Neural progenitor cell (in vitro differentiated cells): ENCODE data around the gene ZFHX3. TPM values are rescaled to one million over a fixed set of nuclear protein-coding genes. Genes with fewer than 3 reads are reported as not detected.

Experiments
- DNase-seq: peaks from one replicate; pipeline ENCODE4 v3.0.0-alpha.2; 2016; ENCODE audit warnings: low spot score
- H2AFZ ChIP-seq: fragments of 200-600 bp; sonication (generic); replicated peaks from 2 replicates; pipeline ENCODE4 v1.6.1; 2016; ENCODE audit warnings: antibody characterized with exemption
- H3F3A ChIP-seq: fragments of 200-600 bp; sonication (generic); 2 replicates; pipeline ENCODE4 v1.6.1; 2016; ENCODE audit warnings: antibody characterized with exemption, low read depth
- H3K27ac ChIP-seq: fragments of 200-600 bp; sonication (generic); 2 replicates; pipeline ENCODE4 v1.5.1; 2016; ENCODE audit warnings: mild to moderate bottlenecking
- H3K27me3 ChIP-seq: fragments of 200-600 bp; sonication (generic); 2 replicates; pipeline ENCODE4 v1.6.1; 2016; ENCODE audit warnings: mild to moderate bottlenecking, moderate library complexity
- H3K36me3 ChIP-seq: fragments of 200-600 bp; sonication (generic); 2 replicates; pipeline ENCODE4 v1.5.1; 2016
- H3K4me1 ChIP-seq: fragments of 200-600 bp; sonication (generic); 2 replicates; pipeline ENCODE4 v1.6.1; 2016; ENCODE audit warnings: mixed run types
- H3K4me2 ChIP-seq: fragments of 200-600 bp; sonication (generic); 2 replicates; pipeline ENCODE4 v1.6.1; 2016
- H3K4me3 ChIP-seq: fragments of 200-600 bp; sonication (generic); 2 replicates; pipeline ENCODE4 v1.5.1; 2016
- H3K79me2 ChIP-seq: fragments of 200-600 bp; sonication (generic); 2 replicates; pipeline ENCODE4 v1.6.1; 2016; ENCODE audit warnings: low read depth
- H3K9ac ChIP-seq: fragments of 200-600 bp; sonication (generic); 2 replicates; pipeline ENCODE4 v1.6.1; 2016
- H3K9me3 ChIP-seq: fragments of 200-600 bp; sonication (generic); 2 replicates; pipeline ENCODE4 v1.5.1; 2016; ENCODE audit warnings: low read depth
- H4K20me1 ChIP-seq: fragments of 200-600 bp; sonication (generic); 2 replicates; pipeline ENCODE4 v1.6.1; 2016; ENCODE audit warnings: low read depth
- H3K27ac Mint-ChIP-seq: 3 replicates; pipeline ENCODE4 v1.8.0; 2021; ENCODE audit warnings: mixed read lengths
- H3K27me3 Mint-ChIP-seq: 2 replicates; pipeline ENCODE4 v1.8.0; 2022; ENCODE audit warnings: low read depth, mild to moderate bottlenecking, inconsistent platforms, moderate library complexity, mixed read lengths; ENCODE audit not compliant: insufficient read depth
- H3K36me3 Mint-ChIP-seq: 3 replicates; pipeline ENCODE4 v1.8.0; 2021; ENCODE audit warnings: mixed read lengths
- H3K4me1 Mint-ChIP-seq: 3 replicates; pipeline ENCODE4 v1.8.0; 2021; ENCODE audit warnings: mixed read lengths
- H3K4me3 Mint-ChIP-seq: 3 replicates; pipeline ENCODE4 v1.8.0; 2021; ENCODE audit warnings: mild to moderate bottlenecking, moderate library complexity, mixed read lengths
- H3K9me3 Mint-ChIP-seq: 3 replicates; pipeline ENCODE4 v1.8.0; 2020; ENCODE audit warnings: mixed read lengths
- CTCF ChIP-seq: fragments of 200-600 bp; sonication (generic); IDR thresholded peaks from 2 replicates; pipeline ENCODE4 v1.5.1; 2017; ENCODE audit warnings: antibody characterized with exemption, mild to moderate bottlenecking
- EZH2 ChIP-seq: fragments of 200-600 bp; sonication (generic); IDR thresholded peaks from 2 replicates; pipeline ENCODE4 v1.6.1; 2017; ENCODE audit warnings: antibody characterized with exemption, mild to moderate bottlenecking, moderate library complexity
- EZH2phosphoT487 ChIP-seq: fragments of 200-600 bp; sonication (generic); IDR thresholded peaks from 2 replicates; pipeline ENCODE4 v1.6.1; 2017; ENCODE audit warnings: antibody characterized with exemption
- total RNA-seq: library from RNA; depleted of rRNA; stranded (reverse); fragments of >200 nt; gene quantifications from 2 replicates; pipeline ENCODE4 v1.2.3, GENCODE V29; 2015; ENCODE audit warnings: low replicate concordance

Gene ZFHX3
- total RNA-seq, 1 donor from 2014 or later: 2.4 TPM

GRCh38 chr16:72751076-72751475 lies 296.9 kb downstream of the ZFHX3 start:
- no peak overlapping the region for H2AFZ ChIP-seq
- no peak overlapping the region for H3K27ac Mint-ChIP-seq
- TF ChIP-seq EZH2: no peak
- TF ChIP-seq CTCF: no peak
- no peak for TF ChIP-seq EZH2phosphoT487
- H3K79me2 ChIP-seq: no peaks in the 10 kb centered on the region
- H3K27me3 Mint-ChIP-seq: no peaks in the 10 kb centered on the region
- no peaks in the 10 kb centered on the region for H3K9me3 ChIP-seq
- H3K27me3 ChIP-seq: no peaks in the 10 kb centered on the region
- H3K27ac ChIP-seq: no peak overlapping the region
- H3K36me3 ChIP-seq: no peaks in the 10 kb centered on the region
- no peak overlapping the region for H3K4me2 ChIP-seq
- peaks cover 6% of the 10 kb centered on the region for H3K4me1 Mint-ChIP-seq
- H3F3A ChIP-seq: no peaks in the 10 kb centered on the region
- no peak overlapping the region for H3K4me3 ChIP-seq
- H3K9me3 Mint-ChIP-seq: no peaks in the 10 kb centered on the region
- H3K9ac ChIP-seq: no peak overlapping the region
- DNase-seq: no peak
- H4K20me1 ChIP-seq: no peaks in the 10 kb centered on the region
- H3K36me3 Mint-ChIP-seq: peaks cover 10% of the 10 kb centered on the region
- H3K4me3 Mint-ChIP-seq: no peak overlapping the region
- H3K4me1 ChIP-seq: peaks cover 4% of the 10 kb centered on the region

GRCh38 chr16:72749091-72749490 lies 298.8 kb downstream of the ZFHX3 start:
- DNase-seq: no peak
- no peak for TF ChIP-seq EZH2phosphoT487
- no peak for TF ChIP-seq EZH2
- no peak for TF ChIP-seq CTCF

GRCh38 chr16:72744076-72744793 lies 303.7 kb downstream of the ZFHX3 start:
- no peaks in the 10 kb centered on the region for H4K20me1 ChIP-seq
- H3K4me1 ChIP-seq: peaks cover 12% of the 10 kb centered on the region
- no peak for DNase-seq
- no peaks in the 10 kb centered on the region for H3K27me3 Mint-ChIP-seq
- H3K4me2 ChIP-seq: no peak overlapping the region
- no peak overlapping the region for H2AFZ ChIP-seq
- no peak overlapping the region for H3K27ac Mint-ChIP-seq
- H3K9me3 Mint-ChIP-seq: no peaks in the 10 kb centered on the region
- H3K27me3 ChIP-seq: no peaks in the 10 kb centered on the region
- H3K9ac ChIP-seq: no peak overlapping the region
- H3K36me3 Mint-ChIP-seq: peaks cover 4% of the 10 kb centered on the region
- H3K79me2 ChIP-seq: no peaks in the 10 kb centered on the region
- H3K4me3 ChIP-seq: no peak overlapping the region
- H3K36me3 ChIP-seq: no peaks in the 10 kb centered on the region
- no peaks in the 10 kb centered on the region for H3F3A ChIP-seq
- no peaks in the 10 kb centered on the region for H3K9me3 ChIP-seq
- H3K27ac ChIP-seq: no peak overlapping the region
- H3K4me3 Mint-ChIP-seq: no peak overlapping the region
- H3K4me1 Mint-ChIP-seq: peaks cover 19% of the 10 kb centered on the region
- TF ChIP-seq EZH2 (no peak), EZH2phosphoT487 (no peak), CTCF (no peak)

More at GRCh38 chr16:72749091-72749490, 298.8 kb downstream of the ZFHX3 start:
- Mint-ChIP-seq H3K4me3 (no peak overlapping the region), H3K9me3 (no peaks in the 10 kb centered on the region), H3K27ac (no peak overlapping the region), H3K4me1 (peaks cover 13% of the 10 kb centered on the region), H3K27me3 (no peaks in the 10 kb centered on the region), H3K36me3 (peaks cover 12% of the 10 kb centered on the region)
- Histone ChIP-seq H4K20me1 (no peaks in the 10 kb centered on the region), H3F3A (no peaks in the 10 kb centered on the region), H3K4me2 (no peak overlapping the region), H3K4me1 (peaks cover 4% of the 10 kb centered on the region), H3K27me3 (no peaks in the 10 kb centered on the region), H2AFZ (no peak overlapping the region), H3K36me3 (no peaks in the 10 kb centered on the region), H3K9ac (no peak overlapping the region), H3K79me2 (no peaks in the 10 kb centered on the region), H3K4me3 (no peak overlapping the region), H3K9me3 (no peaks in the 10 kb centered on the region), H3K27ac (no peak overlapping the region)
